GM19023 (cell line): ENCODE measurements around the gene STUM.

Source experiments
- ATAC-seq: cut with Tn5 transposase; IDR thresholded peaks from one replicate; pipeline ENCODE4 v1.9.1; 2021; ENCODE audit warnings: mild to moderate bottlenecking, moderate library complexity; ENCODE audit not compliant: unreplicated experiment

The STUM gene

DNA sequence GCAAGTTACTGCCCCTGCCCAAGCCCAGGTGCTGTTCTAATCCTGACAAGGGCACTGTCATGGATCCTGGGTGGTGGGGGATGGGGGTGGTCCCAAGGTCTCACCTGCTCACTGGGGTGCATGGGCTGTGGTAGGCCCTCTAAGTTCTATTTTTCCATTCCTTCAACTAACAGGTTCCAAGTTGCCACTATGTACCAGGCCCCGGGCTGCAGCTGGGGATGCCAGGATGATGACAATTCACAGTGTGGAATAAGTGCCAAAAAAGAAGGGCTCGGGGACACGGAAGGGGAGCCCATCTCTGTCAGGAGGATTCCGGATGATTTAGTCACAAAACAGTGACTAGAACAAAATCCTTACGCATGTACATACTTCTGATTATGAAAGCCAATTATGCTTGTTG, 76.0 kb downstream of the STUM start:
- no peak for ATAC-seq

DNA sequence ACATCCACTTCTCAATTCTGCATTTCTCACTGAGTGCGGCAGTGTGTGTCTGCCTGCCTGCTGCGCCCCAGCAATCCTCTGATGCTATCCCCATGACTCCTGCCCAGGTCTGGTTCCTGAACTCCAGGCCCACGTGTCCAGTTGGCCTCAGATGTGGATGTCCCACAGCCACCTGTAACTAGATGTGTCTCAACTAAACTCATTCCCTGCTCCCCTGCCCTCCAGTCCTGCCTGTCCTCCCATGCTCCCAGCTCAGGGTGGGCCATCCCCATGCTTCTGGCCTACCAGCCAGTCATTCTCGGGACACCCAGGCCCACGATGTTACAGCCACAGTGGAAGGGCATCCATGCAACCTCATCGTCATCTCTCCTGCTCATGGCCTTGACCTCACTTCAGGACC, 76.8 kb downstream of the STUM start:
- ATAC-seq: no peak

DNA sequence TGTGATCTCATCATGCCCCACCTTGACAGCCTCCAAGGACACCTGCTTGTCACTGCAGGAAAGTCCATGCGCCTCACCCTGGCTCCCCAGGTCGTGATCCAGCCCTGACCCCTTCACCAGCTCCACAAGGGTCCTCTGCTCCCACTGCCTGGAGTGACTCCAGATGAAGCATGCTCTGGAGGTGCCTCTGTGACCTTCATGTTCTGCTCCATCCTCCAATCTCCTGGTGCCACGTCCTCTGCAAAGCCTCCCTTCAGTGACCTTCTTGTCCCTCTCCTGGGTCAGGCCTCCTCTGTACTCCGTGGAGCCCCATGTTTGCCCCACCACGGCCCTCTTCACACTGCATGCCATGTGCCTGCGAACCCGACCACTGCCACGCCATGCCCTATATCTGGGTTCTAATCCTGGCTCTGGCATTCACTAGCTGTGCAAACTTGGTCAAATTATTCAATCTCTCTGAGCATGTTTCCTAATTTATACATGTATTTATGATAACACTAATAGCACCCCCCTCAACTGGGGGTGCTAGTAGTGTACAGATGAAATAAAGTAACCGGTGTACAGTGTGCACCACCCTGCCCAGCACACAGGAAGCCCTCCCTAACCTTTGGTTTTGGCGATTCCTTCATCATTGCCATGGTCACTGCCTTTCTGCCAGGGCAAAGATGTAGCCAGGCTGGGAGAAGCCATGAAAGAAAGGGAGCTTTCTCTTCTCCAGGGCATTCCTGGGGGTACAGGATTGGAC, 77.4 kb downstream of the STUM start:
- peak; percentile 11 for ATAC-seq

DNA sequence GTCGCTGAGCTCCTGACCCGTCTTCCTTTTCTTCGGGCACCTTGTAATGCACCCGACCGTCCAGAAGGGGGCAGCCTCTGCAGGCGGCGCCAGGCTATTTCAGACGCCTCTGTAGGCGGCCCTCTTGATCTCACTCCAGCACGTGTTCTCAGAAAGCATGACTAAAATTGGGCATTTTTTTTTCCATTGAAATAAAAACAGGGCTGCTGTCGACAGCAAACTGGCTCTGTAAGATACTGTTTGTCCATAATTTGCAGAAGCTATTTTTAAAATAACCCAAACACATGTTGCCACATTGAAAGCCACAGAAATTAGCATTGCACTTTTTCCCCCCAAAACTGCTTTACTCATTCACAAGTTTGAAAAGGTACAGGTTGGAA, 78.0 kb downstream of the STUM start:
- ATAC-seq: peak; percentile 72

DNA sequence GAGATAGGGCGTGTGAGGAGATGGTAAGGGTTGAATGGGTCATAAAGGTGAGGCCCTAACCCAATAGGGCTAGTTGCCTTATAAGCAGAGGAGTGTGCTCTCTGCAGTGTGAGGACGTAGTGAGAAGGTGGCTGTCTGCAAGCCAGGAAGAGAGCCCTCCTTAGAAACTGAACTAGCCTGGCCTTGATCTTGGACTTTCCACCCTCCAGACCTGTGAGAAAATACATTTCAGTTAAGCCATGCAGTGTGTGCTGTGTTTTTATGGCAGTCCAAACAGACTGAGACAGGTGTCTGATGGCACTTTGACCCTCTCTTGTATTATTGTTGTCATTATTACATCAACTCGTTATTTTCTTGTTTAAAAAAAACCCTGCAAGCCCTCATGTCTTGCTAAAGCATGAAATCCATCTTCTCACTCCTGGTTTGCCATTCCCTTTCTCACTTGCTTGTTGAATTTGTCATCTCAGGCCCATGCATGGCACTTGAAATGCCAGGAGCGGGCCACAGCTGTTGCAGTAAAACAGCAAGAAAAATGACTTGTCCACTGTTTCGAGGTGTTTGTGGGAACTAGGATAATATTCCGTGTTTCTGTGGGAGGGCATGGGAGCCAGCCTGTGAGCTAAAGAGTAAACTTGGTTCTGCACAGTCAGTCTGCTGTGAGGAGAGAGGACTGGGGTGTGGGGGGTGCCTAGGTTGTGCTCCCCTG, 78.6 kb downstream of the STUM start:
- ATAC-seq: no peak

DNA sequence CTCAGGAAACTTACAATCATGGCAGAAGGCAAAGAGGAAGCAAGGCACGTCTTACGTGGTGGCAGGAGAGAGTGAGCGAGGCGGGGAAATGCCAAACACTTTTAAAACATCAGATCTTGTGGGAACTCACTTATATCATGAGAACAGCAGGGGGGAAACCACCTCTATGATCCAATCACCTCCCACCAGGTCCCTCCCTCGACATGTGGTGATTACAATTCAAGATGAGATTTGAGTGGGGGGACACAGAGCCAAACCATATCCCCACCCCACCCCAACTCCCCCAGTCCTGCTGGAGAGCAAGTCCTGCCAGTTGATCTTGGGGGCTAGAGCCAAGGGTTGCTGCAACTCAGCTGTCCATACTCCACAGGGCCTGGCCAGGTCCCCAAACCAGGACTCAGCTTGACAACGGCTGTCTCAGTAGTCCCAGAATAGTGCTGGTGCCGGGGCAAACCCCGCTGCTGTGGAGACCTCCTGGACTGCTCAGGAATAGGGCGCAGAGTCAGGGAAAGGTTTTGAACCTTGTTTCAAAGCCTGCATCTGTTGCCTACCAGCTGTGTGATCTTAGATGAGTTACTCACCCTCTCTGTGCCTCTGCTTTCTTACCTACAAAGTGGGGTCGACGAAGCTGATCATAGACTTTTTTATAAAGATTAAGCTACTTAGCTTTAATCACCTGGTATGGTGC, 79.5 kb downstream of the STUM start:
- no peak for ATAC-seq

DNA sequence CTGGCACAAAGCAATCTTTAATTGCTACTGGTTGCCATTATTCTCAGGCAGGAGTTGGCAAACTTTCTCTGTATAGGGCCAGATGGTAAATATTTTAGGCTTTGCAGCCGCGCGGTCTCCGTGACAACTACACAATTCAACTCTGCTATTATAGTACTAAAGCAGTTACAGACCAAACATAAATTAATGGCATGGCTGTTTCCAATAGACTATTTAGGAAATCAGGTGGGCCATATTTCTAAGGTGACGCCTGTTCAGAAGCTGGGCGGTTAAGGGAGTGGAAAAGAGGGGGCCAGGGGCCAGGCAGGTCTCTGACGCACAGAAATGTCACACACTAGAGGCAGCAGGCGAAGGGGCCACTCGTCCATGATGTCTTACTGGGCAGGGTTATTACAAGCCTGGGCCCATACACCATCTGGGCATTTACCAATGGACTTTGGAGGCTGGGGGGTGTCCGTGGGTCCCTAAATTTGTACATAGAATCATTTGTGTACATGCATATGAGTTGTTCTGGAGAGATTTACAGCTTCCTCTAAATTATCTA, 80.1 kb downstream of the STUM start:
- ATAC-seq: no peak

DNA sequence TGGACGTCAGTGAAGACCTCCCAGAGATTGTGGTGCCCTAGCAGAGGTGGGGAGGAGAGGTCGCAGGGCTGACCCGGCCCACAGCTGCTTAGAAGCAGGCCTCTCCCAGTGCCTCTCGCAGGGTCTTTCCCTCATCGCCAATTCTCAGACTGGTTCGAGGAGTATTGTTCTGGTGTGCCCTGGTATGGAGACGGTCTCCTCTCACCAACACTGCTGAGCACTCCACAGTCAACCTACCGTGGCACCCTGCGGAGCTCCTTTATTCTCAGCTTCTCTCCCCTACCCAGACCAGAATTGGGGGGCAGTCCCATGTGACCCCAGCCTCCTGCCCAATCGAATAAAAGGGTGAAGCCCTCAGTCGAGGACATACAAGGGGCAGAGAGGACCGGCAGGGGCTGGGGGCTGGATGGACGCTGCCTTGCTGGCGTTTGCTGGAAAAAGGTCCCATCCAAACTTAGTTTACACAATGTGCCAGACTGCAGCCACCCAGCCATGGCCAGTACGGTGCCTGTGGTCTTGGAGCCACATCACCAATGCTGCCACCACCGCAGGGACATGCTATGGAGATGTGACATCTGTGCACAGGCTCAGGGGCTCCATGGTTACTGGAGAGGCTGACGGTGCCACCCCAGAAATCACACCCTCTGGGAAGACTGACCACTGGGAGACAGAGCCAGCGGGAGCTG, 80.8 kb downstream of the STUM start:
- no peak for ATAC-seq

DNA sequence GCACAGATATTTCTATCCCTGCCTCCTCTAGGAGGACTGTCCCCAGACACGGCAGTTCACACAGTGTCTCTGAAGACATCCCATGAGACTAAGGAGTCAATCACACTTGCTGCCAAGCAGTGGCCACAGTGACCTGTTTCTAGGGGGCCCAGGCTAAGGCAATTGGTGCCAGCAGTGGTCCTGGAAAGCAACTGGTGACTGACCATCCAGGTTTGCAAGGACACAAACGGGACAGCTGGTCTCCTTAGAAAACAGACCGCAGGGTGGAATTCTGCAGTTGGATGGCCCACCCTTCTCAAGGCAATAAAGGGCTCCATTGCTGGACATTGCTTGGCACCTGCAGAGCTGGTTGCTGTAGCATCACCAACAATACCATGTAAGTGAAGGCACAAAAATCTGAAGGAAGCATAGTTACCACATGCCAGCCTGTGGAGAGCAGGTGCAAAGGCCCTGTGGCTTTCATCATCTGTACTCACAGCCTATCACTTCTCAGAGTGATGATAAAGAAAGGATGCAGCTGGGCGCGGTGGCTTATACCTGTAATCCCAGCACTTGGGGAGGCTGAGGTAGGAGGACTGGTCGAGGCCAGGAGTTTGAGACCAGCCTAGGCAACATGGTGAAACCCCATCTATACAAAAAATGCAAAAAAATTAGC, 81.5 kb downstream of the STUM start:
- ATAC-seq: no peak

DNA sequence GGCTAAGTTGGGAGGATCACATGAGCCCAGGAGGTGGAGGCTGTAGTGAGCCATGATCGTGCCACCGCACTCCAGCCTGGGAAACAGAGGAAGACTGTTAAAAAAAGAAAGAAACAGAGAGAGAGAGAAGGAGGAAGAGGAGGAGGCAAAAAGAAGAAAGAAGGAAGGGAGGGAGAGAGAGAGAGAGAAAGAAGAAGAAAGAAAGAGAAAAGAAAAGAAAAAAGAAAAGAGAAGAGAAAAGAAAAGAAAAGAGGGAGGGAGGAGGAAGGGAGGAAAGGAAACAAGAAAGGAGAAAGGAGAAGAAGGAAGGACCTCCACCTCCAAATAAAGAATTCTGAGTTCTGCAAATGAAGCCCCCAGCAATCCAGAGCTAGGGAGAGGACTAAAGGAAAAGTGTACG, 82.0 kb downstream of the STUM start:
- no peak for ATAC-seq

DNA sequence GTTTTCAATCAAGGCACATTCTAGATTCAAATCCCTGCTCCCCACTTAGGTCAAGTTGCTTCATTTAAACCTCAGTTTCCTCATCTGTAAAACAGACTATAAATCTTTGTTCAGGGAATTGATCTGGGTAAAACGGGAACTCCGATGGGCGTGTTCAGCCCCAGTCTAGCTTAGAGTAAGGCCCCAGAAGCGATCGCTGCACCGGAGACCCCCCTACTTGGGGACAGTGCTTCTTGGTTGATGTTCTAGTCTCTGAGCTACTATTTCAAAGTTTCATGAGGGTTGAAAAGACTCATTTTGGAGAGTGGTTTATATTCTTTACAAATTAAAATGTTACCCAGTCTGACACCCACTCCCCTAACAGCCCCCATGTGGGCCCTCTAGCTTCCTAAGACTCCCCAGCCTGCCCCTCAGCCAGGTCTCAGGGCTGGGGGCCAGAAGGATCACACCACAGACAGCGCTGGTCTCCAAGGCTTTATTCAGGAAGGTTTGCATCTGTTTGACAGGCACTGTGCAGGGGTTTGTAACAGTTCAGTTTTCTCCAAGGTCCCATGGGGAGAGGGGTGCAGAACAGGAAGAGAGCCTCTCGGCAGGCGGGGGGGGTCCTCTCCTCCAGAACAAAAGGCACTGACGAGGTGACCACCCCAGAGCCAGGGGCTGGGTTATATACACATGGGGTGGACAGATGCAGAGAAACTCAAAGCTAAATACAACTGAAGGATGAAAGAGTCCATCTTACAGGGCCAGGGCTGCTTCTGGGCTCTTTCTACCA, 82.9 kb downstream of the STUM start:
- no peak for ATAC-seq

DNA sequence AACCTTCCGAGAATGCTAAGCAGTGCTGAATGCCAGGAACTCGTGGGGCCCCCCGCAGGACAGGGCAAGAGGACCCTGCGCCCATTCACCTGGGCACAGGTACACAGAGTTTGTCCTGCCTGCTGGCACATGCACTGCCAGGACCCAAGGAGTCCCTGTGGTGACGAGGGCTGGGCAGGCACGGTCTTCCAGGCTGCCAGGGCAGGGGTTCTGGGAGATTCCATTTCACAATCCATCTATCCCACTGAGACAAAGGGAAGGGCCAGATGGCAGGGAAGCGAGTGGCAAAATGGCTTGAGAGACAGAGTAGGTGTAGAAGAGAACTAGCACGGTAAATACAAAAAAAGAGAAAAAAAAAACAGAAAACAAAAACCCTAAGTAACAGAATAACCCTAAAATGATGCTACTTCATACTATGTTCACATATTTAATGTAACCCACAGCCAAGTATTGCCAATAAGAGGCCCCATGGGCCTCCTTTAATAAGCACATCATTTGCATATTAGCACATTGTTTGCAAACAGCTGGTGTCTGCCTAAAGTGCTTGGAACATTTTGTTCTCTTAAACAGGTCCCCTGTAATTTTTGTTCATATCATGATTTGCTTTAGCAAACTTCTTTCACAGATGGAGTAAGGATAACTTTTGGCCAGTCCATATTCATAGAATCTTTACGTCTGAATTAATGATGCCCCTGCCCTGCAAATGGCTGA, 83.8 kb downstream of the STUM start:
- ATAC-seq: no peak

DNA sequence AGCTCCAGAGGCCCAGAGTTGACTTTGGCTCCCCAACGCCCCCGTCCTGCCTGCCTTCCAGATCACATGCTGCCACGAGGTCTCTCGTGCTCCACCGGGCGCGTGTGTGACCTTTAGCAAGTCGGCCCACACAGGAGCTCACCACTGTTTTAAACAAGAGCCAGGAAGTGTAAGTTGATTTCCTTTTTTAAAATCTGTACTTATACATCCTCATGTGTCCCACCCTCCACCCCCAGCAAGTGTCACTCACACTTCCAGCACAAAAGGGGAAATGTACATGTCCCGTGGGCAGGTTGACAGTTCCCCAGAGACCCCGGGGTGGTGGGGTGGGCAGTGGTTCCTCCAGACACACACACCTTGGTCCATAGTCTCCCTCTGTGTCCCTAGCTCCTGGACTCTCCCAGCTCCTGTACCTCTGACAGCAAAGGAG, 84.4 kb downstream of the STUM start:
- no peak for ATAC-seq

DNA sequence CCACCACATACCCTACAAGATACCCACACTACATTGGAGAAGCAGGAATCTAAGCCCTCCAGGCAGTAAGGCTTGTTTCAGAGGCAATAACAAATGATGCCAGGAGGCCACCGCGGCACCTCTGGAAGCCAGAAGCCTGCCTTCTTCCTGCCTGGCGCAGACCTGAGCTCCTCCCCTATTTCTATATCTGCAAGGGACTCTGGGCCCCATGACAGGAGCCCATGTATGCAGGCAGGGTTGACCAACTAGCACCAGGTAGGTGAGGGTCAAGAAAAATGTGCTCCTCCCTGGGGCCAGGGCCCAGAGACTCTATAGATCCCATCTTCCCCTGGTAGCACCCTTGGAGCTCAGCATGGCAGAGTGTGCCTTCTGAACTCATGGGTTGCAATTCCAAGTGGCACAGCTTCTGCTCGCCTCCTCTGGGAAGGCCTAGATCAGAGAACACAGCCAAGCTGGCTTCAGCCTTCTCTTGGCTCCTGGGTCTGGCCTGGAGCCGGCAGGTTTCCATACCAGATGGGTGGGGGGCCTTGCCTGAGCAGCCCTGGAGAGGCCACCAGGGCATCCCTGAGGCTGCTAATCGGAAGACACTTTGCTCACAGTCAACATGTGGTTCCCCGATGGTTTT, 85.1 kb downstream of the STUM start:
- ATAC-seq: no peak

DNA sequence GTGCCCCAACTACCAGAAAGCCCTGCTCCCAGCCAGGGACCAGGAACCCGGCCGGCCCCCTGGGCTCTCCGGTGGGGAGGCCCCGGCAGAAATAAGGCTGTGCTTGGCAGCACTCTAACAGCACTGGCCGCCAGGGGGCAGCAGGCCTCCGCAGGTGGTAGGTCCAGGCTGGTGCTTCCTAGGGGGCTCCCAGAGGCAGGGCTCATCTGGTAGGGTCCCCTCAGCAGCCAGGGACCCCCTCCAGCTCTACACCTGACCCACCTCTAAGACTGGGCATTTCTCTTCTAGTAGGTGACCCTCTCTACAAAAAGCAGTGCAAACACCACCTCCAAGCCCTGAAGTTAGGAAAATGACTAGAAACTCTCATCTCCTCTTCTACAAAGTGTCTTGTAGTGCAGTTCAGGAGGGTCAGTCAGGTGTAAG, 85.6 kb downstream of the STUM start:
- ATAC-seq: peak; percentile 85

DNA sequence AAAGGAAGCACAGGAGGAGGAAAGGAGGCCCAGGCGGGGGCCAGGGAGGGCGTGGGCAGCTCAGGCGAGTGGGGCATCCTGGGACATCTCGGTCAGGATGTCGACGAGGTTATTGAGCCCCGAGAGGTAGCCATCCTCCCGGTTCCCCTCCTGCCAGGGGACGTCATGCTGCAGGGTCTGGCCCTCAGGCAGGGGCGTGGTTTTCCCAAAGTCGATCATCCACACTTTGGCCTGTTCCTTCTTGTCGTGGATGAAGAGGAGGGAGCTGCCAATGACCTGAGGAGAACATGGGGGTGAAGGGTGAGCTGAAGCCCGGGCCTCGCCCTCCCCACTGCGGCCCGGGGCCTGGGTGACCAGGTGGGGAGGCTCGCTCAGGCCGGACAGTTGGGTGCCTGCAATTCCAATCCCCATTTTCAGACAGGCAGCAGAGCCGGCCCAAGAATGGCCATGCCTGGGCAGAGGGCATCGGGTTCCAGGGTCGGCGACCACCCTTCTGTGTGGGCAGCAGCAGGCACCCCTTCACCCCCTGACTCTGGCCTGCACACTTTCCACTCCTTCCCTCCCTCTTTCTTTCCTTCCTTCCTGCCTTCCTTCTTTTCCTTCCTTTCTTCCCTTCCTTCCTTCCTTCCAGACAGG, 86.2 kb downstream of the STUM start:
- ATAC-seq: no peak

DNA sequence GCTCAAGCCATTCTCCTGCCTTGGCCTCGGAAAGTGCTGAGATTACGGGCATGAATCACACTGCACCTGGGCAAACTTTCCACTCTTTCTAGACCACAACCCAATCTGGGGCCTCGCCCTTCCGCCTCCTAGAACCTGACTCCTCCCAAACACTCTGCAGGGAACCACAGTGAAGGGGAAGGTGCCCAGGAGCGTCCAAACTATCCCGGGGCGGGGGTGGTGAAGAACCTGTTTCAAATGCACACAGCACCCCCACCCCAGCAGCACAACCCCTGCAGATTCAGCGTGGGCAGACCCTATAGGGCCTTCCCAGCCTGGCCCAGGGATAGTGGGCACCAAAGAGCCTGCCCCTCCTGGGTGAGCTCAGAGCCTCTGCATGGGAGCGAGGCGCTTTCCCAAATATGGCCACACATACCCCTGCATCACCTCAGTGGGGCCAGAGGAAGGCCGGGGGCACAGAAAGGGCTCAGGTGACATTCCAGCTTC, 86.9 kb downstream of the STUM start:
- ATAC-seq: no peak

DNA sequence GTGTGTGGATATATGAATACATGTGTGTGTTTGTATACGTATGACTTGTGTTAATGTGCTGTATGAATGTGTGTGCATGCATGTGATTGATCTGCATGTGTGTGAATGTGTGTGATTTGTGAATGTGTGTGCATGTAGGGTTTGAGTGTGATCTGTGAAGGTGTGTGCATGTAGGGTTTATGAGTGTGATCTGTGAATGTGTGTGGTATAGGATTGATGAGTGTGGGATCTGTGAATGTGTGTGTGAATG, 88.2 kb downstream of the STUM start:
- ATAC-seq: no peak
